ENCODE data around the gene BTBD10. TPM values are rescaled to one million over a fixed set of nuclear protein-coding genes. Genes with fewer than 3 reads are reported as not detected.

Gene BTBD10
- polyA plus RNA-seq, 1 donor from 2014 or later, result 143 TPM

DNA sequence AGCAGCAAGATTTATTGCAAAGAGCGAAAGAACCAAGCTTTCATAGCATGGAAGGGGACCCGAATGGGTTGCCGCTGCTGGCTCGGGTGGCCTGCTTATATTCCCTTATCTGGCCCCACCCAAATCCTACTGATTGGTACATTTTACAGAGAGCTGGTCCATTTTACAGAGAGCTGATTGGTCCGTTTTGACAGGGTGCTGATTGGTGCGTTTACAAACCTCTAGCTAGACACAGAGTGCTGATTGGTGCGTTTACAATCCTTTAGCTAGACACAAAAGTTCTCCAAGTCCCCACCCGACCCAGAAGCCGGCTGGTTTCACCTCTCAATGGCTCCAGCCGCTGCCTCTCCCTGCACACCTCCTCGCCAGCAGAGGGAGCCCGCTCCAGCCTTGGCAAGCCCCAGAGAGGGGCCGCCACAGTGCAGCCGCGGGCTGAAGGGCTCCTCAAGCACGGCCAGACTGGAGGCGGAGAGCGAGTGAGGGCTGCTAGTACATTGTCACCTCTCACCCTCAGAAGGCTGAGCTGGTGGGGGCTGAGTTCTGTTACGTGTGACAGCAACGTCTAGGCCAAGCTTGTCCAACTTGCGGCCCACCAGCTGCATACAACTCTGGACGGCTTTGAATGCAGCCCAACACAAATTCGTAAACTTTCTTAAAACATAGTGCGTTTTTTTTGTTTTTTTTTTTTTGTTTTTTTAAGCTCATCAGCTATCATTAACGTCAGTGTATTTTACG is 24.1 kb upstream of the BTBD10 start:
- no peak overlapping the region for H3K27ac ChIP-seq (ENCODE audit: low read length)
- H3K9me2 ChIP-seq (ENCODE audit: insufficient read depth, low read length), result no peaks in the 10 kb centered on the region
- no peaks in the 10 kb centered on the region for H3K27me3 ChIP-seq (ENCODE audit: insufficient read depth, low read depth, low read length)
- no peak overlapping the region for H3K9ac ChIP-seq (ENCODE audit: low read length)
- no peaks in the 10 kb centered on the region for H3K79me2 ChIP-seq (replicated peaks; ENCODE audit: insufficient read depth, low read length)
- no peaks in the 10 kb centered on the region for H4K20me1 ChIP-seq (ENCODE audit: insufficient read depth)
- no peak for TF ChIP-seq RAD21 (conservative IDR thresholded peaks at IDR 0.05)
- TF ChIP-seq, protein P1, sequence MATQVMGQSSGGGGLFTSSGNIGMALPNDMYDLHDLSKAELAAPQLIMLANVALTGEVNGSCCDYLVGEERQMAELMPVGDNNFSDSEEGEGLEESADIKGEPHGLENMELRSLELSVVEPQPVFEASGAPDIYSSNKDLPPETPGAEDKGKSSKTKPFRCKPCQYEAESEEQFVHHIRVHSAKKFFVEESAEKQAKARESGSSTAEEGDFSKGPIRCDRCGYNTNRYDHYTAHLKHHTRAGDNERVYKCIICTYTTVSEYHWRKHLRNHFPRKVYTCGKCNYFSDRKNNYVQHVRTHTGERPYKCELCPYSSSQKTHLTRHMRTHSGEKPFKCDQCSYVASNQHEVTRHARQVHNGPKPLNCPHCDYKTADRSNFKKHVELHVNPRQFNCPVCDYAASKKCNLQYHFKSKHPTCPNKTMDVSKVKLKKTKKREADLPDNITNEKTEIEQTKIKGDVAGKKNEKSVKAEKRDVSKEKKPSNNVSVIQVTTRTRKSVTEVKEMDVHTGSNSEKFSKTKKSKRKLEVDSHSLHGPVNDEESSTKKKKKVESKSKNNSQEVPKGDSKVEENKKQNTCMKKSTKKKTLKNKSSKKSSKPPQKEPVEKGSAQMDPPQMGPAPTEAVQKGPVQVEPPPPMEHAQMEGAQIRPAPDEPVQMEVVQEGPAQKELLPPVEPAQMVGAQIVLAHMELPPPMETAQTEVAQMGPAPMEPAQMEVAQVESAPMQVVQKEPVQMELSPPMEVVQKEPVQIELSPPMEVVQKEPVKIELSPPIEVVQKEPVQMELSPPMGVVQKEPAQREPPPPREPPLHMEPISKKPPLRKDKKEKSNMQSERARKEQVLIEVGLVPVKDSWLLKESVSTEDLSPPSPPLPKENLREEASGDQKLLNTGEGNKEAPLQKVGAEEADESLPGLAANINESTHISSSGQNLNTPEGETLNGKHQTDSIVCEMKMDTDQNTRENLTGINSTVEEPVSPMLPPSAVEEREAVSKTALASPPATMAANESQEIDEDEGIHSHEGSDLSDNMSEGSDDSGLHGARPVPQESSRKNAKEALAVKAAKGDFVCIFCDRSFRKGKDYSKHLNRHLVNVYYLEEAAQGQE (IDR thresholded peaks at IDR 0.05; ENCODE audit: borderline replicate concordance), result no peak
- no peak for TF ChIP-seq POLR2AphosphoS5 (IDR thresholded peaks at IDR 0.05)
- TF ChIP-seq MXI1 (conservative IDR thresholded peaks at IDR 0.05; ENCODE audit: poor library complexity, severe bottlenecking), result no peak
- no peak for TF ChIP-seq TAF1 (IDR thresholded peaks at IDR 0.05; ENCODE audit: low read depth)
- H3F3A ChIP-seq (ENCODE audit: insufficient read depth, low read length, poor library complexity, severe bottlenecking), result no peaks in the 10 kb centered on the region
- no peak overlapping the region for H3K4me2 ChIP-seq (ENCODE audit: low read length)
- H3K9me3 ChIP-seq (ENCODE audit: low read length), result no peaks in the 10 kb centered on the region
- H2AFZ ChIP-seq (ENCODE audit: low read depth, low read length), result no peak overlapping the region
- no peak overlapping the region for H3K4me3 ChIP-seq (ENCODE audit: low read length)
- H3K36me3 ChIP-seq (ENCODE audit: insufficient read depth, low read length), result no peaks in the 10 kb centered on the region

DNA sequence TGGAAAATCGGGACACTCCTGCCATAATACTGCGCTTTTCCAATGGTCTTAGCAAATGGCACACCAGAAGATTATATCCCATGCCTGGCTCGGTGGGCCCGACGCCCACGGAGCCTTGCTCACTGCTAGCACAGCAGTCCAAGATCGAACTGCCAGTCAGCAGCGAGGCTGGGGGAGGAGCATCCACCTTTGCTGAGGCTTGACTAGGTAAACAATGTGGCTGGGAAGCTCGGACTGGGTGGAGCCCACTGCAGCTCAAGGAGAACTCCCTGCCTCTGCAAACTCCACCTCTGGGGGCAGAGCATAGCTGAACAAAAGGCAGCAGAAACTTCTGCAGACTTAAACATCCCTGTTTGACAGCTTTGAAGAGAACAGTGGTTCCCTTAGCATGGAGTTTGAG is 17.2 kb upstream of the BTBD10 start:
- TF ChIP-seq RAD21 (conservative IDR thresholded peaks at IDR 0.05) (no peak), EZH2 (IDR thresholded peaks at IDR 0.05; ENCODE audit: borderline replicate concordance, insufficient read depth, low read length, poor library complexity, severe bottlenecking) (no peak)
- TF ChIP-seq, protein P1 (IDR thresholded peaks at IDR 0.05; ENCODE audit: borderline replicate concordance), result no peak
- Histone ChIP-seq H3K4me3 (ENCODE audit: low read length) (no peak overlapping the region), H4K20me1 (ENCODE audit: insufficient read depth) (no peaks in the 10 kb centered on the region), H3F3A (ENCODE audit: insufficient read depth, low read length, poor library complexity, severe bottlenecking) (no peaks in the 10 kb centered on the region), H3K27me3 (ENCODE audit: insufficient read depth, low read depth, low read length) (no peaks in the 10 kb centered on the region), H3K4me2 (ENCODE audit: low read length) (no peak overlapping the region), H3K9ac (ENCODE audit: low read length) (no peak overlapping the region), H3K9me3 (ENCODE audit: low read length) (no peaks in the 10 kb centered on the region), H3K9me2 (ENCODE audit: insufficient read depth, low read length) (no peaks in the 10 kb centered on the region), H3K79me2 (replicated peaks; ENCODE audit: insufficient read depth, low read length) (no peaks in the 10 kb centered on the region), H2AFZ (ENCODE audit: low read depth, low read length) (no peak overlapping the region), H3K27ac (ENCODE audit: low read length) (no peak overlapping the region), H3K36me3 (ENCODE audit: insufficient read depth, low read length) (no peaks in the 10 kb centered on the region)

All from neural cell (in vitro differentiated cells).